NCI-H226 (cell line): ENCODE measurements around the gene TBL1Y.

Source experiments
- DNase-seq: peaks from one replicate; pipeline ENCODE4 v3.0.0-alpha.2; 2015

Gene TBL1Y

DNA sequence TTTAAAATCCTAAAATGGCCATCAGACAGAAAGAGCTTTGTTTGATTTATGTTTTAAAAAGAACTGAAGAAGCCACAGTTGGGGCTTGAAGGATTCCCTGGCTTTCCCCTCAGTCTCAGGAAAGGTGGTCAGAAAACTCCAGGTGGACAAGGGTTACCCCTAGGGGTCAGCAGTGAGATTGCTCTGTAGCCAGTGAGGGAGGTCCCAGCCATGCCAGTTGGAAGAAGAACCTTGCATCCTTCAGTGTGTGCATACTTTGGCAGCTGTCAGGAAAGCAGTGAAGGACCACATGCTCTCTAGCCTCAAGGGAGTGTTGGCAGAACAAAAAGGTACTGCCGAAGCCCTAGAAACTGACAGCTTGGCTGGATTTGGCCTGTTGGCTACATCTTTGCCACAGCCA lies 182.3 kb downstream of the TBL1Y start:
- DNase-seq, result no peak

DNA sequence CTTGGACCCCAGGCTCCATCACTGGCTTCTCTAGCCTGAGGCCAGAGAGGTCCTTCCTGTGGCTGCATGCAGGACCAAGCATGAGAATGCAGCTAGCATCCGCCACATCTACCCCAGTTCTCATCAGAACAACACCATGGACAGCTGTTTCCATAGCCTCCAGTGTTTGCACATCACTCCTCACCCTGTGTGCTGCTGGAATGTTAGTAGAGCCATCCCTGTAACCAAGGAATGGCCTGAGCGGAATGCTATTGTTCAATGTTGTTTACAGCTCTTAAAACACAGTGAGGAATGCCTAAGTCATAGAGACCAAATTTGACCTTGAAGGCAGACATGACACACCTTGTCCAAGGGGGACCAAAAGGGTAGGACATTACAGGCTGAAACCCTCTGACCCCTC lies 183.9 kb downstream of the TBL1Y start:
- DNase-seq, result no peak

DNA sequence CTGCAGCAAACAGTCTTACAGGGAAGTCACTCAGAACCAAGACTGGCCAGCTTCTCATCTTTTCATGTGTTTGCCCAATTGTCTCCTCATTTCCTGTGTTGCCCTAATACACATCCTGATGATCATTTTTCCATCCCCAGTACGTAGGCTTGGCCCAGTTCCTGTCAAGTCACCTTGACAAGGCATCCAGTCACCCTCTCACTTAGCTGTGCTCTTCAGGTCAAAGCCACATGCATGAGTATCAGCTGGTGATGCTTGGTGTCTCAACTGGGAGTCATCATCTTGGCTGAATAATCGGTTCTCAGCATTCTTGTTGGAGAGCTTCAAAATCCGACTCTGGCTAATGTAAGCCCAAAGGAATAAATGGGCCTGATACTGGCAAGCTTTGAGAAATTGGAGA lies 186.5 kb downstream of the TBL1Y start:
- DNase-seq, result no peak

DNA sequence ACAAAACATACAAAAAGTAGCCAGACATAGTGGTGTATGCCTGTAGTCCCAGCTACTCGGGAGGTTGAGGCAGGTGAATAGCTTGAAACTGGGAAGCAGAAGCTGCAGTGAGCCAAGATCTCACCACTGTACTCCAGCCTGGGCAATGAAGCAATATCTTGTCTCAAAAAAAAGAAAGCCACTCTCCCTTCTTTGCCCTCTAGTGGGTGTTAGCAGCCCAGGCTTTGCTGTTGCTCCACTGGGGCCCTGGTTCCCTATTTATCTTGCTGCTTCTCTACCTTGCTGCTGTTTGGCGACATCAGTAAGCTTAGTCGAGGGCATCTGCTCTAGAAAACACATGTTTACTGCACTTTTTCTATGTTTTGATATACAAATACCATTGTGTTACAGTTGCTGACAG lies 189.2 kb downstream of the TBL1Y start:
- DNase-seq, result no peak

DNA sequence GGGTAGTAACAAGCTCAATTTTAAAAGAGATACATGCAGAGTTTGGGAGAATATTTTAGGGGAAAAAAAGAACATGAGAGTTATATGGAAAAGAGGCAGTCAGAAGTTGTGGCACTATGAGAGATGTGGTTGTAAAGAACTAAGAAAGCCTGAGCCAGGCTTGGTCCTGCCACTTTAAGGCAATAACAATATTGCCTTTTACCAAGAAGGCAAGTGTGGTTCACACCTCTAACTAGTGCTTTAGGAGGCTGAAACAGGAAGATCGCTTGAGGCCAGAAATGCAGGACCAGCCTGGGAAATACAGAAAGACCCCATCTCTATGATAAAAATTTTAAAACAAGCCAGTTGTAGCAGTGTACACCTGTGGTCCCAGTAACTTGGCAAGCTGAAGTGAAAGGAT lies 192.2 kb downstream of the TBL1Y start:
- no peak for DNase-seq

DNA sequence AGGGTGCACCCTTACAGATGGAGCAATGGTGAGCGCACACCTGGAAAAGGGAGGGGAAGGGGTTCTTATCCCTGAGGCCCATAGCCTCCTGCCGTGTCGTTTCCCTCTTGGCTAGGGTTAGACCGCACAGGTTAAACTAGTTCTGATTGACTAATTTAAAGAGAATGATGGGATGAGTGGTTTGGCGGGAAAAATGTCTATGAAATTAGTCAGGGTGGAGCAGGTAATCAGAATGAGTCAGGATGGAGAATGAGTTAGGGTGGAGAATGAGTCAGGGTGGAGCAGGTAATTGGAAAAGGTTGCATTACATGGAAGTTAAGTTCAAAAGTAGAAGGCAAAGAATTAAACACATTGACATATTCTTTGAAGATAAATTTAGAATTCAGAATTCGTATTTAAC lies 196.7 kb downstream of the TBL1Y start:
- DNase-seq, result no peak

DNA sequence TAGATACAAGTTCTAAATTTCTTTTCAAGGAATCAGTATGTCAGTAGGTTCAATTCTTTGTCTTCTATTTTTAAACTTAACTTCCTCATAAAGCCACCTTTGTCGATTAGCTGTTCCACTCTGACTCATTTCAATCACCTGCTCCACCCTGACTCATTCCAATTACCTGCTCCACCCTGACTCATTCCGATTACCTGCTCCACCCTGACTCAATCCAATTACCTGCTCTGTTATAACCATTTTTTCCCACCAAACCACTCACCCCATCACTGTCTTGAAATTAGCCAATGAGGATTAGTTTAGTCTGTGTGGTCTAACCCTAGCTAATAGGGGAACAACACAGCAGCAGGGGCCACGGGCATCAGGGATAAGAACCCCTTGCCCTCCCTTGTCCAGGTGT lies 199.6 kb downstream of the TBL1Y start:
- DNase-seq, result no peak

DNA sequence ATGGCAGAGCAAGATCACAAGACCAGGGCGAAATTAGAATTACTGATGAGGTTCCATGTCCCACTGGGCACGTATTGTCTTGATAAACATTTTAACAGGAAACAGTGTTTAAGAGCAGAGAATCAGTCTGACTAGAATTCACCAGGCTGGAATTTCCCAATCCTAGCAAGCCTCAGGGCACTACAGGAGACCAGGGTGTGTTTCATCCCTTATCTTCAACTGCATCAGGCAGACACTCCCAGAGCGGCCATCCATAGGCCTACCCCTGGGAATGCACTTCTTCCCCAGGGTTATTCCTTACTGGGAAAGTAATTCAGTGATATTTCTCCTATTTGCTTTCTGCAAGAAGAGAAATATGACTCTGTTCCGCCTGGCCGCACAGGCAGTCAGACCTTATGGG lies 205.4 kb downstream of the TBL1Y start:
- no peak for DNase-seq

DNA sequence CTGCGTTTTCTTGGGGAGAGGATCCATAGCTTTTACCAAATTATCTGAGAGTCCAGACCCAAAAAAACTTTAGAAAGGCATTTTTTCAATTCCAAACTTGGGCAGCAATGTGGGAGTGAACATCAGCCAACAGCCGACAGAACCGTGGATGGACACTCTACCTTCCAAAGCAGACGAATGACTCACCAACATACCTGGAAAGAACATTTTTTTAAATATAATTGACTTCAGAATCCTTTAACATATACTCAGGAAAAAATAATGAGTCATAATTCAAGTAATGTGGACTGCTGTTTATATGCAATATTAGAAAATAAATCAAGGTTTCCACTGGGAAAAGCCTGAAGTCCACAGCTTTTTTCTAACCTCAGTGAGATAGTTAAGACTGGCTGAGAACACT lies 211.7 kb downstream of the TBL1Y start:
- no peak for DNase-seq

DNA sequence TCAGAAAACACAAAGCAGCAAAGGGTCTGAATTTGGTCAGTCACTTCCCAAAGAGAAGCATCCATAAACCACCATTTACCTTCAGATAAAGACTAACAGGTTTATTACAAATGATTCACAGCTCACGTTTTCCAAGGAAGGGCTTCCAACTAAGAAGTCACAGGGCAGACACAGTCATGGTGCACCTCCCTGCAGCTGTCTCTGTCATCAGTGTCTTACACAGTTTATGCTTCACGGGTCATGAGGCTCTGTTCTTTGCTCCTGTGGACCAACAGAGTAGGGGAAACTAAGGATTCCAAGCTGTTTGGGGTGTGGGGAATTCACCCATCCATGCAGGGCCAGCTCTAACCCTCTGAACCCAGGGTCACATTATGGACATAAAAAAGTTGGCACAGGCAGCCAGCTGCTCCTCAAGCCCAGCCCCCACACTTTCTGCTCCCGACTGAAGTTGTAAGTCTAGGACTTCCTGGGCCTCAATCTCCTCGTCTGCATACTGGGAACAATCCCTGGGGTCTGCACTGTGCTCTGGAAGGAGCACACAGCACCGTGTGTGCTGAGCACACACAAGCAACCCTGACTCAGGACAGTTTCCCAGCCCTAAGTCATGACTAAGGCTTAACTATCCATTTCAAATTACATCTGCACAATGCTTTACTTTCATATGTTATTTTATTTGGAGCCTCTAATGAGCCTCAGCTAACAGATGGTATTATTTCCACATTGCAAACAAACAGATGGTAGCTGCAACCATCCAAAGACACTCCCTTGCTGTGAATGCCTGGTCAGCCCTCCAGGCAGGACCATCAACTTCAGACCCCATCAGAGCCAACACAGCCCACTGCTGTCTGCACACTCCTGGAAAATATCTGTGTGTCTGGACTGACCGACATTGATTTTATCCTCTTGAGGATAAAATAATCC lies 214.9 kb downstream of the TBL1Y start:
- no peak for DNase-seq

DNA sequence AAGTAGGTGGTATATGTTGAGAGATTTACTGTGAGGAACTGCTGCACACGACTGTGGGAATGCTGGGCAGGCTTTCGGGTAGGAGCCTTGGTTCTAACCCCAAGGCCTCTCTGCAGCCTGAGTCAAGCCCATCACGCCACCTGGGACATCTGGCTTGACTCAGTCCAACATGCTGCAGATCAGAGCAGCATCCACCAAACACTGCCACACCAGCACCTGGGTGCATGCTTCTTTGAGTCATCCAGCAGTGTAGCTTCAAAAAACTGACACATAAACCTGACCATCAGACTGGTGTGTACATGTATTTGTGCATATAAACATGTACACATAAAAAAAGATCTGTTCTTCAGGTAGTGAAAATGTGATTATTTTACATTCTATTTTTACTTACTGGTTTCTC lies 217.7 kb downstream of the TBL1Y start:
- no peak for DNase-seq
